C4-2B (cell line): ENCODE measurements around the gene SGSM1.

Experiments used
- CTCF ChIP-seq: fragments of 450-650 bp; conservative IDR thresholded peaks from 2 replicates; pipeline ENCODE4 v1.5.1; 2017; ENCODE audit warnings: mild to moderate bottlenecking
- ZFX ChIP-seq: fragments of 450-650 bp; IDR thresholded peaks from 2 replicates; pipeline ENCODE4 v1.6.1; 2017

- no peak for TF ChIP-seq CTCF
- TF ChIP-seq ZFX: no peak
These were observed 1.4 kb downstream of the SGSM1 start for GRCh38 chr22:24807284-24807950.
